Measurements from ENCODE around the gene OR8K1.

The OR8K1 gene

DNA sequence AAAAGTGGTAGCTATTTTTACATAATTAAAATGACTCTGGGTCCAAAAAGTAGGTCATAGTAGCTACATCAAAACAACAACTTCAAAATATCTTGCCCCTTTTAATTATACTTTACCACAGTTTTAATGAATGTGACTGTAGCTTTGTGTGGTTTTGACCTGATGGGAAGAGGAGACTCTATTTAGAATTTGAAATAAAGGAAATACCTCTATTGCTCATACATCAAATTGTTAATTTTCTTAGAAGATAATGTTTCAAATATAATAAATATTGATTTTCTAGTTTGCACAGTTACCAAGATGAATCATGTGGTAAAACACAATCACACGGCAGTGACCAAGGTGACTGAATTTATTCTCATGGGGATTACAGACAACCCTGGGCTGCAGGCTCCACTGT lies at the start of gene OR8K1:
TSS of gene OR8K1 (plus strand) at position 301 of the 400 bp plus-strand sequence. CDS start at position 301, 0 bp downstream.
- no peak for DNase-seq (ENCODE audit: low spot score)

- no peak for DNase-seq (ENCODE audit: low spot score)
Measured at GRCh38 chr11:56296898-56297297, 48.9 kb upstream of the OR8K1 start.

DNA sequence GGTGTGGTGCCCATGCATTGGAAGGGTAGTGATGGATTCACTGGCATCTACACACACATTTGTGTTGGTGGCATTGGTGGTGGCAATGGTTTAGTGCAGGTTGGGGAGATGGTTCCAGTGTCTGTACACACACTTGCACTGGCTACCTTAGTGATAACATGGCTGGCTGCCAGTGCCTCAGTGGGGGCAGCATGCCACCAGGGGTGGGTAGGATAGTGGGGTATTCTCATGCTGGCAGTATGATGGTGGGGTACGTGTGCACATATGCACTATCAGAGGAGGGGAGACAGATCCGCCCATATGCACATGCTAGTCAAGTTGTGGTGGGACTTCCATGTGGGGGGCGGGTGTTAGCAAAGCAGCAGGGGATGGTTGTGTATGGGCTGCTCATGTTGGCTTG lies 38.0 kb upstream of the OR8K1 start:
- no peak for DNase-seq (ENCODE audit: low spot score)

DNA sequence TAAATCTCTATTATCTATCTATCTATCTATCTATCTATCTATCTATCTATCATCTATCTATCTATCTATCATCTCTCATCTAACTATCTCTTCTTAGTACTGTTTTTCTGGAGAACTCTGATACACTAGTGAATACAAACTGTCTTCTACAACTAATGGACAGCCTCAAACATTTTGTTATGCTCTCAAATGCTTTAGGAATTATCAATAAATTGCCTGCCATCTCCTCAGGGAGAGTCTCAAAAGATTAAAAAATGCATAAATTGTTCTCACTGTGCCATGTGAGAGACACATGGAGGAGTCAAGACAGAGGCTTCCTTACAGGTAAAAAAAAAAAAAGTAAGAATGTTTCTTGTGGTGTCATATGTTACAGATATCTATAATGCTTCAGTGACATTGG lies 31.0 kb upstream of the OR8K1 start, which contains the start of gene OR8K3:
TSS of gene OR8K3 (plus strand) at position 301 of the 400 bp plus-strand sequence. CDS start 3,163 bp downstream, outside the sequence.
- DNase-seq (ENCODE audit: low spot score), result no peak

DNA sequence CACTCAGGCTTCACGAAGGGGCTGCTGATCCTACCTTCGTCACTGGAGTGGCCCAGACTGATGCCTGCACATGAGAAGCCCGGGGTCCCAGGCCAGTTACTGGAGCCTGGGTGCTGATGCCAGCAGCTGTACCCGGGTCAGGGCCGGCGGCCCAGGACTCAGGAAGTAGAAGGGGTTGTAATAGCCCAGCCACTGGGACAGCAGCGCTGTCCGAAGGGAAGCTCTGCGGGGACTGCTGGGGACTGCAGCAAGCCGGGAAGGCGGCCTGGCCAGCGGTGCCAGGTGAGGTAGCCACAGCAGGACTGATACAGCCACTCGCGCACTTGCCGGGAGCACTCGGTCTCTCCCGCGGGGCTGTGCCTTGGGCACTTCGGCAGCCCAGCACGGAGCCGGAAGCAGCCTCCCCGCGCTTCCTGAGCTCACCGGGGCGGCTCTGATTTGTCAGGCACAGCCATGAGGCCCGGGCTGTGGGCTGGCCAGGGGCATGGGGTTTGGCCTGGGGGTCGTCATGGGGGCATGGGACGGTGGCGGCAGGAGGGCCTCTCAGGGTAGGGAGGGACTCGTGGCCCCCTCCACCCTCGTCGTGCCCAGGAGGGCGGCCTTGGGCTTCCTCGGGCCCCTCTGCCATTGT lies 13.9 kb upstream of the OR8K1 start:
- no peak for DNase-seq (ENCODE audit: low spot score)

- peak; percentile 53 for DNase-seq (ENCODE audit: low spot score)
Measured at GRCh38 chr11:56333156-56333555, 12.7 kb upstream of the OR8K1 start.

- no peak for DNase-seq (ENCODE audit: low spot score)
Measured at GRCh38 chr11:56340289-56340688, 5.5 kb upstream of the OR8K1 start.

- DNase-seq (ENCODE audit: low spot score), result no peak
Measured at GRCh38 chr11:56353991-56354390, 8.2 kb downstream of the OR8K1 start, which contains the start of gene OR8J1. Gene OR8J1 (plus strand): TSS chr11:56354291. CDS start chr11:56360247, 5,956 bp downstream.

DNA sequence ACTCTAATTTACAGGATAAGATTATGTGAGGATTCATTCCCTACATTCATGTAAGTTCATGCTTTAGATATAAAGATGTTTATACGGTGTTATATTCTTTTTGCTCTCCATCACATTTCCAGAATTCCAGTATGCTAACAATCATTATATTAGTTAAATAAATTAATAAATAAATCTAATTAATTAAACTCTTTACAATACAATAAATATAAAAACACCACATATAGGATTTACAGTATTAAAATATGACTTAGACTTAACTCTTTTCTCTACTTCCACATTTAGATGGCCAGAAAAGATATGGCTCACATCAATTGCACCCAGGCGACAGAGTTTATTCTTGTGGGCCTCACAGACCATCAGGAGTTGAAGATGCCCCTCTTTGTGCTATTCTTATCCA lies 29.5 kb downstream of the OR8K1 start, which contains the start of gene OR8U1:
TSS of gene OR8U1 (plus strand) at position 301 of the 400 bp plus-strand sequence. CDS start at position 301, 0 bp downstream.
- no peak for DNase-seq (ENCODE audit: low spot score)

DNA sequence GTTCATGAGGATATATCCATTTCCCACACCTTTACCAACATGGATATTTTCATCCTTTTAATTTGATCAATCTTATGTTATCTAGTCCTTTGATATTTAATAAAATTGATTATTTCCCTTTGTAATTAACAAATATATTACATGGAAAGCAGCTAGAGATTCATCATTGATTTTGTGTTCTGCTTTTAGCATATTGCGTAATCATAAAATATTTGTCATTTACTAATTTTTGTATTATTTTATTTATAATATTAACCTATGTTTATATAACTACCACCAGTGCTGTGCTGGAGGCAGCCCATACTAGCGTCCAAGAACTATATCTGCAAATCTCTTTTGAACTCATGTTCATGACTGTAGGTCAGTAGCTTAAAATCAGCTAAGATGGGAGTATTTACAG lies 34.3 kb downstream of the OR8K1 start:
- no peak for DNase-seq (ENCODE audit: low spot score)

GRCh38 chr11:56394381-56394780 lies 48.5 kb downstream of the OR8K1 start:
- DNase-seq (ENCODE audit: low spot score), result no peak

DNA sequence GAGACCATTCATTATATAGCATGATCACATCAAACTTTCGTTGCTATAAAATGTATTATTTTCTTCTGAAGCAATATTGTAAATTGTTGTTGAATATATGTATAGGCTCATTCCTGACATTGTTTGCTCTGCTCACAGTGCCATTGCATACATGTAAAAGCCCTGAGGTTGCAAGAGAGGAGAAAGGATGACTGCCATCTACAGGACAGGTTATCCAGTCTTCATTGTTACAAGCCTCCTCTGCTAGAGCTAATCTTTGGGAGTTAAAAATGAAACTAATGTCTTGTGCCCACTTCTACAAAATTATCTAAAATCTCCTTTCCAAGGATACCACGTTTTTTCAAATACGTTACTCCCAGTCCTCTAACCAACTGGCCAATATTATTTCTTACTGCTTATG lies 50.2 kb downstream of the OR8K1 start:
- no peak for DNase-seq (ENCODE audit: low spot score)
